Muscle of leg (tissue), 16 donors: Measurements from ENCODE around the gene NOP14. TPM values are rescaled to one million over a fixed set of nuclear protein-coding genes. Genes with fewer than 3 reads are reported as not detected.
A peak's percentile ranks its signal among the peaks of the same experiment; 100 is the strongest.

Experiments used
- DNase-seq: peaks from one replicate; pipeline ENCODE4 v3.0.0; 2013
- H3K27ac ChIP-seq: one replicate; pipeline ENCODE4 v1.5.1; 2013; ENCODE audit warnings: mild to moderate bottlenecking, low read length, control low read depth
- H3K27me3 ChIP-seq: one replicate; pipeline ENCODE4 v1.6.1; 2013; ENCODE audit warnings: low read length; ENCODE audit not compliant: control insufficient read depth, insufficient read depth
- H3K36me3 ChIP-seq: one replicate; pipeline ENCODE4 v1.6.1; 2013; ENCODE audit warnings: low read length; ENCODE audit not compliant: control insufficient read depth, insufficient read depth
- H3K4me1 ChIP-seq: one replicate; pipeline ENCODE4 v1.6.1; 2013; ENCODE audit warnings: low read length; ENCODE audit not compliant: control insufficient read depth, insufficient read depth
- H3K4me3 ChIP-seq: one replicate; pipeline ENCODE4 v1.5.1; 2013; ENCODE audit warnings: low read length, control low read depth
- H3K9me3 ChIP-seq: replicated peaks from 2 replicates; pipeline ENCODE4 v1.6.1; 2013; ENCODE audit warnings: low read depth, low read length; ENCODE audit not compliant: control insufficient read depth
- WGBS: methylation state at CpG from one replicate; pipeline ENCODE4 v1.1.5; 2013; ENCODE audit warnings: missing lambda C conversion rate; ENCODE audit not compliant: insufficient coverage; 5-methylcytosine and 5-hydroxymethylcytosine counted together
- long read RNA-seq, 11 donors: transcript quantifications; one replicate each; lab custom pipeline, GENCODE V29; 2026
- polyA plus RNA-seq, 8 donors: library from polyadenylated mRNA; unstranded; fragments of 120-200 nt; gene quantifications; one replicate each; pipeline versions ENCODE4 v1.2.1 to v1.2.3, GENCODE V29; 2013; ENCODE audit warnings: inconsistent platforms in 1 of 8, low replicate concordance in 1 of 8; ENCODE audit not compliant: insufficient read length in 8 of 8, insufficient read depth in 1 of 8
- total RNA-seq: library from RNA; stranded (reverse); fragments of 120-200 nt; gene quantifications from one replicate; pipeline ENCODE4 v1.2.4, GENCODE V29; 2013

NOP14 gene
- total RNA-seq = 12.1 TPM
- polyA plus RNA-seq = 10 to 100 TPM; 23.0 to 27.6 (median 25.3) TPM
- long read RNA-seq, donor 1 = 0 reads
- long read RNA-seq, donor 2 = 0 reads
- long read RNA-seq, donor 3, partial matches to known transcripts = 9 of 11 reads
- long read RNA-seq, donor 3, other reads (novel, unspliced or antisense) = 0 of 11 reads
- long read RNA-seq, donor 4, partial matches to known transcripts = 0 of 2 reads
- long read RNA-seq, donor 4, other reads (novel, unspliced or antisense) = 0 of 2 reads
- long read RNA-seq, donor 5, partial matches to known transcripts = 0 of 3 reads
- long read RNA-seq, donor 5, other reads (novel, unspliced or antisense) = 0 of 3 reads
- long read RNA-seq, donor 6, partial matches to known transcripts = 0 of 1 reads
- long read RNA-seq, donor 6, other reads (novel, unspliced or antisense) = 0 of 1 reads
- long read RNA-seq, donor 7 = 0 reads
- long read RNA-seq, donor 8 = 0 reads
- long read RNA-seq, donor 9, partial matches to known transcripts = 5 of 7 reads
- long read RNA-seq, donor 9, other reads (novel, unspliced or antisense) = 0 of 7 reads
- long read RNA-seq, donor 10, partial matches to known transcripts = 8 of 8 reads
- long read RNA-seq, donor 10, other reads (novel, unspliced or antisense) = 0 of 8 reads
- long read RNA-seq, donor 11, partial matches to known transcripts = 0 of 1 reads
- long read RNA-seq, donor 11, other reads (novel, unspliced or antisense) = 0 of 1 reads

- Histone ChIP-seq H3K27ac (peak within 1 kb of the TSS; percentile 87), H3K36me3 (peaks cover 16% of the 10 kb centered on the region), H3K27me3 (no peaks in the 10 kb centered on the region), H3K4me1 (peaks cover 22% of the 10 kb centered on the region), H3K4me3 (peak within 1 kb of the TSS; percentile 85), H3K9me3 (no peaks in the 10 kb centered on the region)
- under 1% methylated on average over 105 of the region's 105 CpGs for WGBS
- peak; percentile 99 for DNase-seq
These were observed at the start of gene NOP14, which contains the start of gene GRK4 for GRCh38 chr4:2963175-2963965. Gene NOP14, minus strand, starts transcription at chr4:2963406. Its CDS starts 87 bp downstream, at chr4:2963319. Gene GRK4, plus strand, starts transcription at chr4:2963571. Its CDS starts 500 bp downstream, at chr4:2964071.

- Histone ChIP-seq H3K27ac (no peak overlapping the region), H3K27me3 (no peaks in the 10 kb centered on the region), H3K36me3 (no peaks in the 10 kb centered on the region), H3K9me3 (no peaks in the 10 kb centered on the region), H3K4me3 (no peak overlapping the region), H3K4me1 (no peaks in the 10 kb centered on the region)
- DNase-seq = no peak
- 87% methylated on average over 15 of the region's 17 CpGs for WGBS
These were observed 48.4 kb upstream of the NOP14 start for GRCh38 chr4:3011456-3012220.

- no peak overlapping the region for H3K27ac ChIP-seq
- no peaks in the 10 kb centered on the region for H3K9me3 ChIP-seq
- no peak overlapping the region for H3K4me3 ChIP-seq
- DNase-seq = no peak
- H3K27me3 ChIP-seq = no peaks in the 10 kb centered on the region
- no peaks in the 10 kb centered on the region for H3K36me3 ChIP-seq
- WGBS = no CpG with 5 or more reads among the region's 5 CpGs
- H3K4me1 ChIP-seq = no peaks in the 10 kb centered on the region
These were observed 47.8 kb upstream of the NOP14 start for GRCh38 chr4:3010998-3011397.

- Histone ChIP-seq H3K27ac (no peak overlapping the region), H3K9me3 (no peaks in the 10 kb centered on the region), H3K27me3 (no peaks in the 10 kb centered on the region), H3K36me3 (no peaks in the 10 kb centered on the region), H3K4me3 (no peak overlapping the region), H3K4me1 (no peaks in the 10 kb centered on the region)
- WGBS = 94% methylated on average over 2 of the region's 2 CpGs
- no peak for DNase-seq
These were observed 47.4 kb upstream of the NOP14 start for GRCh38 chr4:3010577-3010976.

DNA sequence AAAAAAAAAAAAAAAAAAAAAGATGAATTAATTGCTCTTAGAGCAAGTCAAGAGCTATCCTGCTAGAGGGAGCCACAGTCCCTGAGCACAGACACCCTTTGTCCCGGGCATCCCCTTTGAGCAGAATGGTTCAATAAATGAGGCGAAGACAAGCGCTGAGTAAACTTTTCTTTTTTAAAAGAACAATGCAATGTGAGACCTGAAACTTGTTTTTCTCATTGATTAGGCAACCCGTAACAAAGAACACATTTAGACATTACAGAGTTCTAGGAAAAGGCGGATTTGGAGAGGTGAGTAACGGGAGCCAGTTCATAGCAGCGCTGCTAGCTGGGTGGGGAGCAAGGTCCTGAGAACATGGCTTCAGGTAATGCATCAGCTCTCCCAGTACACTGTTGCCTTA is 46.2 kb upstream of the NOP14 start:
- Histone ChIP-seq H3K9me3 (no peaks in the 10 kb centered on the region), H3K4me1 (no peaks in the 10 kb centered on the region), H3K27me3 (no peaks in the 10 kb centered on the region), H3K4me3 (no peak overlapping the region), H3K27ac (no peak overlapping the region), H3K36me3 (no peaks in the 10 kb centered on the region)
- DNase-seq = no peak
- 25% methylated on average over 1 of the region's 7 CpGs for WGBS

- H3K36me3 ChIP-seq = no peaks in the 10 kb centered on the region
- H3K4me3 ChIP-seq = no peak overlapping the region
- no peak overlapping the region for H3K27ac ChIP-seq
- no peaks in the 10 kb centered on the region for H3K4me1 ChIP-seq
- no peaks in the 10 kb centered on the region for H3K9me3 ChIP-seq
- no CpG with 5 or more reads among the region's 2 CpGs for WGBS
- no peak for DNase-seq
- H3K27me3 ChIP-seq = no peaks in the 10 kb centered on the region
These were observed 44.5 kb upstream of the NOP14 start for GRCh38 chr4:3007724-3008123.

DNA sequence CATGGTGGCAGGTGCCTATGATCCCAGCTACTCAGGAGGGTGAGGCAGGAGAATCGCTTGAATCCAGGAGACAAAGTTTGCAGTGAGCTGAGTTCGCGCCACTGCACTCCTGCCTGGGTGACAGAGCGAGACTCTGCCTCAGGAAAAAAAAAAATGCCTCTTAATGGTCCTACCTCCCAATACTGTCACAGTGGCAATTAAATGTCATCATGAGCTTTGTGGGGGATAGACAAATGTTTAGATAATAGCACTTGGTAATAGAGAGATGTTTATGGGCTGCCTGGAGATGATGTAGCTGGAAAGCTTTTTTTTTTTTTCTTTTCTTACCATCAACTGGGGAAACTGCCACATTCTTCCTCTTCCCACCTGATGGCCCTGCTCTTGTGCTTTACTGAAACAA is 33.2 kb upstream of the NOP14 start:
- Histone ChIP-seq H3K36me3 (no peaks in the 10 kb centered on the region), H3K27ac (no peak overlapping the region), H3K4me1 (no peaks in the 10 kb centered on the region), H3K27me3 (no peaks in the 10 kb centered on the region), H3K9me3 (no peaks in the 10 kb centered on the region), H3K4me3 (no peak overlapping the region)
- DNase-seq = no peak
- 100% methylated on average over 1 of the region's 4 CpGs for WGBS

DNA sequence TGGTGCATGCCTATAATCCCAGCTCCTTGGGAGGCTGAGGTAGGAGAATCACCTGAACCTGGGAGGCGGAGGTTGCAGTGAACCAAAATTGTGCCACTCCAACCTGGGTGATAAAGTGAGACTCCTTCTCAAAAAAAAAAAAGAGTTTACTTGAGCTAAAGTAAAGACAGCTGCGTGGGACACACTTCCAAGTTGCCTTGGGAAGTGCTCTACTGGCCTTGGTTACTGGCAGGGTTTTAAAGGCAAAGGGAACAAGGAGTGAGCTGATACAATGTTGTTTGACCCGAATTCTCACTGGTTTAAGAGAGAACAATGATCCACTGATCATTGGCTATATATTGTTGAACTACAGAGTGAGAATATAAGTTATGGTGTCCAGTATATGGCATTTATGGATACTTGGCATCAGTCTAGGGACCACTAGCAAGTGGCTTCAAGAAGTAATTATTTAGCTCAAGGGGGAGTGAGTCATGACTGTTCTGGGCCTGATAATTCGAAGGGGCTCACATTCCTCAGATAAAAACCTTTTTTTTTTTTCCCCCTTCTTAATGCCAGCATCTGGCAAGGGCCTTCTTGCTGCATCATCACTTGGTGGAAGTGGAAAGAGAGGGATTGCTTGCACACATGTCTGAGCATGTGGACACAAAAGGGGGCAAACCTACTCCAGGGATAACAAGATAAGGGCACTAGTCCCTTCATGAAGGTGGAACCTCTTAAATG is 32.5 kb upstream of the NOP14 start:
- Histone ChIP-seq H3K4me1 (no peaks in the 10 kb centered on the region), H3K27ac (no peak overlapping the region), H3K9me3 (no peaks in the 10 kb centered on the region), H3K27me3 (no peaks in the 10 kb centered on the region), H3K4me3 (no peak overlapping the region), H3K36me3 (no peaks in the 10 kb centered on the region)
- WGBS = 25% methylated on average over 1 of the region's 4 CpGs
- DNase-seq = no peak

- no peak for DNase-seq
- 100% methylated on average over 1 of the region's 4 CpGs for WGBS
- no peaks in the 10 kb centered on the region for H3K27me3 ChIP-seq
- H3K4me3 ChIP-seq = no peak overlapping the region
- H3K9me3 ChIP-seq = no peaks in the 10 kb centered on the region
- H3K27ac ChIP-seq = no peak overlapping the region
- H3K4me1 ChIP-seq = no peaks in the 10 kb centered on the region
- no peaks in the 10 kb centered on the region for H3K36me3 ChIP-seq
These were observed 31.7 kb upstream of the NOP14 start for GRCh38 chr4:2994917-2995316.
